AG04450 (cell line): Measurements from ENCODE around the gene VSIG10. TPM values are rescaled to one million over a fixed set of nuclear protein-coding genes. Genes with fewer than 3 reads are reported as not detected.

Source experiments
- CTCF ChIA-PET: fragments of 300-600, 350-600 bp; formaldehyde crosslinking; extraction: SDS; loops from one replicate; lab custom pipeline; 2022; ENCODE audit warnings: antibody characterized with exemption, inconsistent platforms; lab: Charles Lee
- POLR2A ChIA-PET: fragments of 350-600 bp; formaldehyde crosslinking; extraction: SDS; loops from one replicate; lab custom pipeline; 2021; ENCODE audit warnings: antibody characterized with exemption, inconsistent platforms; lab: Yijun Ruan, JAX
- DNase-seq: peaks from one replicate; pipeline ENCODE4 v3.0.0-alpha.2; 2011; ENCODE audit warnings: low read depth, low spot score
- H3K27ac ChIP-seq: one replicate; pipeline ENCODE4 v1.5.1; 2012; ENCODE audit warnings: low read depth, low read length, control low read depth
- H3K27me3 ChIP-seq: one replicate; pipeline ENCODE4 v1.6.0; 2012; ENCODE audit warnings: low read length; ENCODE audit not compliant: control insufficient read depth, insufficient read depth
- H3K4me3 ChIP-seq: 2 replicates; pipeline ENCODE4 v1.5.1; 2011; ENCODE audit warnings: mild to moderate bottlenecking, low read depth, low read length, control low read depth
- H3K9me3 ChIP-seq: 2 replicates; pipeline ENCODE4 v1.5.1; 2012; ENCODE audit warnings: low read length; ENCODE audit not compliant: control insufficient read depth, insufficient read depth
- CTCF ChIP-seq: IDR thresholded peaks from 2 replicates; pipeline ENCODE4 v1.5.1; 2011; ENCODE audit warnings: low read depth, low read length, control low read depth, inconsistent platforms
- polyA plus RNA-seq: library from polyadenylated mRNA; depleted of rRNA; stranded (reverse); fragments of >200 nt; gene quantifications from 2 replicates; pipeline ENCODE4 v1.2.3, GENCODE V29; 2011

VSIG10 gene
- polyA plus RNA-seq, 1 experiment: 9.7 TPM

GRCh38 chr12:118102609-118103008, 1.2 kb downstream of the VSIG10 start:
- Histone ChIP-seq H3K27me3 (no peaks in the 10 kb centered on the region), H3K27ac (no peak overlapping the region), H3K9me3 (no peaks in the 10 kb centered on the region; the same call in 1 of the 2 replicates), H3K4me3 (peak overlapping the region; percentile 75)
- ChIA-PET CTCF (interaction anchor here (1.5 kb wide), 1 partner anchor 18 kb away, joined by 8 read pairs; no protein-coding TSS in a partner anchor), POLR2A (no interaction called here)
- no peak for DNase-seq
- no peak for TF ChIP-seq CTCF

- no peak for DNase-seq
- ChIA-PET CTCF (interaction anchor here (1.5 kb wide), 1 partner anchor 19 kb away, joined by 8 read pairs; no protein-coding TSS in a partner anchor), POLR2A (interaction anchor here (0.6 kb wide), 1 partner anchor 33 kb away, joined by 3 read pairs; no protein-coding TSS in a partner anchor)
- Histone ChIP-seq H3K27ac (no peak overlapping the region), H3K9me3 (no peaks in the 10 kb centered on the region; the same call in 1 of the 2 replicates), H3K4me3 (no peak overlapping the region), H3K27me3 (no peaks in the 10 kb centered on the region)
- no peak for TF ChIP-seq CTCF
Measured at GRCh38 chr12:118102070-118102469, 1.7 kb downstream of the VSIG10 start.

- Histone ChIP-seq H3K27me3 (no peaks in the 10 kb centered on the region), H3K4me3 (no peak overlapping the region), H3K9me3 (no peaks in the 10 kb centered on the region; the same call in 1 of the 2 replicates), H3K27ac (no peak overlapping the region)
- ChIA-PET CTCF (no interaction called here), POLR2A (no interaction called here)
- no peak for TF ChIP-seq CTCF
- DNase-seq: no peak
Measured at GRCh38 chr12:118101051-118101450, 2.8 kb downstream of the VSIG10 start.

- CTCF ChIA-PET: no interaction called here
- no peaks in the 10 kb centered on the region for H3K27me3 ChIP-seq
- no peak overlapping the region for H3K4me3 ChIP-seq
- POLR2A ChIA-PET: no interaction called here
- no peak overlapping the region for H3K27ac ChIP-seq
- H3K9me3 ChIP-seq: no peaks in the 10 kb centered on the region; the same call in 1 of the 2 replicates
- no peak for DNase-seq
- no peak for TF ChIP-seq CTCF
Measured at GRCh38 chr12:118098911-118099671, 4.7 kb downstream of the VSIG10 start.

GRCh38 chr12:118098401-118098800, 5.4 kb downstream of the VSIG10 start:
- H3K4me3 ChIP-seq: no peak overlapping the region
- CTCF ChIA-PET: no interaction called here
- DNase-seq: no peak

More at GRCh38 chr12:118098401-118098800, 5.4 kb downstream of the VSIG10 start:
- TF ChIP-seq CTCF: no peak
- Histone ChIP-seq H3K9me3 (no peaks in the 10 kb centered on the region; the same call in 1 of the 2 replicates), H3K27me3 (no peaks in the 10 kb centered on the region), H3K27ac (no peak overlapping the region)
- POLR2A ChIA-PET: no interaction called here
